Measurements from ENCODE around the gene LYST.

The LYST gene

DNA sequence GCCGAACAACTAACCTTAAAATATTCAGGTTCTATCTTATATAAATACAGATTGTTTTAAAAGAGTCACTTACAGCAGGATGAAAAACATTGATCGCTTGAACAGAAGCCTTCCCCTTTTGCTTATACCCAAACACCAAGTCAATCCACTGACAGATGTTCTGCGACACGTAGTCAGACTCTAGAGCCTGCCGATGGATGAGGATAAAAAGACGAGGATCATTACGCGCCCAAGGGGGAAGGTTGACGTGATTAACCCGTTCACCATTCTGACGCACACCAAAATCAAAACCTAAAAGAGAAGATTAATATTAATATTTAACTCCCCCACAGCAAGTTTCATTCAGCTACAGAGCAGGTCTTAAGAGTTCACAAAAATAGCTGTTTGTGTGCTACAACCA lies 157.7 kb downstream of the LYST start:
- no peaks in the 10 kb centered on the region for H3K9me3 Mint-ChIP-seq
- peaks cover 7% of the 10 kb centered on the region for H3K4me1 Mint-ChIP-seq
- no peak overlapping the region for H3K4me3 Mint-ChIP-seq
- no peak overlapping the region for H3K27ac Mint-ChIP-seq
- no peak for TF ChIP-seq CTCF (IDR thresholded peaks at IDR 0.05)
- DNase-seq, result no peak
- no peaks in the 10 kb centered on the region for H3K36me3 Mint-ChIP-seq (ENCODE audit: low read depth)
- no peaks in the 10 kb centered on the region for H3K27me3 Mint-ChIP-seq (ENCODE audit: low read depth, poor library complexity)

- Mint-ChIP-seq H3K36me3 (ENCODE audit: low read depth) (no peaks in the 10 kb centered on the region), H3K27me3 (ENCODE audit: low read depth, poor library complexity) (peaks cover 3% of the 10 kb centered on the region), H3K4me1 (peaks cover 7% of the 10 kb centered on the region), H3K4me3 (no peak overlapping the region), H3K27ac (no peak overlapping the region), H3K9me3 (no peaks in the 10 kb centered on the region)
- DNase-seq, result no peak
- TF ChIP-seq CTCF (IDR thresholded peaks at IDR 0.05), result no peak
Observed at GRCh38 chr1:235708390-235708962, 158.2 kb downstream of the LYST start.

- Mint-ChIP-seq H3K27me3 (ENCODE audit: low read depth, poor library complexity) (peaks cover 3% of the 10 kb centered on the region), H3K9me3 (no peaks in the 10 kb centered on the region)
Observed at GRCh38 chr1:235703506-235703905, 163.2 kb downstream of the LYST start.

GRCh38 chr1:235702412-235702811 lies 164.3 kb downstream of the LYST start:
- Mint-ChIP-seq H3K27me3 (ENCODE audit: low read depth, poor library complexity) (peaks cover 3% of the 10 kb centered on the region), H3K4me3 (no peak overlapping the region), H3K9me3 (no peaks in the 10 kb centered on the region), H3K36me3 (ENCODE audit: low read depth) (no peaks in the 10 kb centered on the region), H3K4me1 (no peaks in the 10 kb centered on the region), H3K27ac (peak overlapping the region; percentile 20)
- DNase-seq, result no peak
- TF ChIP-seq CTCF (IDR thresholded peaks at IDR 0.05), result no peak

More at GRCh38 chr1:235703506-235703905, 163.2 kb downstream of the LYST start:
- Mint-ChIP-seq H3K4me1 (no peaks in the 10 kb centered on the region), H3K36me3 (ENCODE audit: low read depth) (no peaks in the 10 kb centered on the region), H3K27ac (no peak overlapping the region), H3K4me3 (no peak overlapping the region)
- DNase-seq, result no peak
- TF ChIP-seq CTCF (IDR thresholded peaks at IDR 0.05), result no peak

DNA sequence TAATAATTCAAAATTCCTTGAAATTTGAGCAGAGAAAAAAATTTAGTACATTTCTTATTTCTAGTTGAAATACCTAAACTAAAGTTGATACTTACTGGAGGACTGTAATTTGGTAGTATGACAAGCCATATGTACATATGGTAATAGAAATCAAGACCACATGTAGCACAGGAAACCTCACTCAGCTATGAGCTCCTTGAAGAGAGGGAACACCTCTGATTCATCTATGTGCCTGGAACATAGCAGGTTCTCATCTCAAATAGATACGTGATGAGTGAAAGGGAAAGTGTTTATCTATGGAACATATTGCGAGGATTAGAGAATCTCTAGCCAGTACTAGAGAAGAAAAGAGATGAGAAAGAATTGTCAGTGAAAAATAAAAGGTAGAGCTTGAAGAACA lies 169.2 kb downstream of the LYST start:
- Mint-ChIP-seq H3K36me3 (ENCODE audit: low read depth) (no peaks in the 10 kb centered on the region), H3K27me3 (ENCODE audit: low read depth, poor library complexity) (no peaks in the 10 kb centered on the region), H3K9me3 (no peaks in the 10 kb centered on the region), H3K27ac (no peak overlapping the region), H3K4me1 (no peaks in the 10 kb centered on the region), H3K4me3 (no peak overlapping the region)
- no peak for DNase-seq
- no peak for TF ChIP-seq CTCF (IDR thresholded peaks at IDR 0.05)

- Mint-ChIP-seq H3K36me3 (ENCODE audit: low read depth) (peaks cover 5% of the 10 kb centered on the region), H3K27ac (no peak overlapping the region)
- TF ChIP-seq CTCF (IDR thresholded peaks at IDR 0.05), result no peak
Observed at GRCh38 chr1:235689356-235689755, 177.3 kb downstream of the LYST start.

More at GRCh38 chr1:235689356-235689755, 177.3 kb downstream of the LYST start:
- peaks cover 14% of the 10 kb centered on the region for H3K4me1 Mint-ChIP-seq
- H3K9me3 Mint-ChIP-seq, result no peaks in the 10 kb centered on the region
- H3K4me3 Mint-ChIP-seq, result no peak overlapping the region
- no peaks in the 10 kb centered on the region for H3K27me3 Mint-ChIP-seq (ENCODE audit: low read depth, poor library complexity)
- DNase-seq, result no peak
